Measurements from ENCODE around the gene CD55.
A peak's percentile ranks its signal among the peaks of the same experiment; 100 is the strongest.

Gene CD55

GRCh38 chr1:207305489-207305873 lies 16.0 kb upstream of the CD55 start:
- DNase-seq (ENCODE audit: low spot score), result no peak

DNA sequence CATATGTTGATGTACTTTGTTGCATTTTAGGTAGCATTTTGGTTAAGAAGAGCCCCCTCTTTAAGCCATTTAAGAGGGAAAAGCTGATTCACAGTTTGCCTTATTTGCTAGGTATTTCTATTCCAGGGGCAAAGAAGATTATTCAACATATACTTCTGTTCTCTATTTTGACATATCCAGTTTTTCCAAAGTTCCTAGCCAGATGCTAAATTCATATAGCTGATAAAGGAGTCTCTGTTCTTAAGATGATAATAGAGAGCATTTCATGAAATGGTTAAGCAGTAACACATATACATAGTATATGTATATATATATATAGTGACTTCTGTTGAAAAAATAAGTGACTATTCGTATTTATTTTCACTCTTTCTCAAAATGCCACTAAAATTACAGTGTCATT lies 15.5 kb upstream of the CD55 start:
- no peak for DNase-seq (ENCODE audit: low spot score)

- DNase-seq (ENCODE audit: low spot score), result no peak
Observed at GRCh38 chr1:207306603-207307002, 14.9 kb upstream of the CD55 start.

- no peak for DNase-seq (ENCODE audit: low spot score)
Observed at GRCh38 chr1:207308451-207309190, 12.9 kb upstream of the CD55 start.

- DNase-seq (ENCODE audit: low spot score), result no peak
Observed at GRCh38 chr1:207309745-207310273, 11.7 kb upstream of the CD55 start.

DNA sequence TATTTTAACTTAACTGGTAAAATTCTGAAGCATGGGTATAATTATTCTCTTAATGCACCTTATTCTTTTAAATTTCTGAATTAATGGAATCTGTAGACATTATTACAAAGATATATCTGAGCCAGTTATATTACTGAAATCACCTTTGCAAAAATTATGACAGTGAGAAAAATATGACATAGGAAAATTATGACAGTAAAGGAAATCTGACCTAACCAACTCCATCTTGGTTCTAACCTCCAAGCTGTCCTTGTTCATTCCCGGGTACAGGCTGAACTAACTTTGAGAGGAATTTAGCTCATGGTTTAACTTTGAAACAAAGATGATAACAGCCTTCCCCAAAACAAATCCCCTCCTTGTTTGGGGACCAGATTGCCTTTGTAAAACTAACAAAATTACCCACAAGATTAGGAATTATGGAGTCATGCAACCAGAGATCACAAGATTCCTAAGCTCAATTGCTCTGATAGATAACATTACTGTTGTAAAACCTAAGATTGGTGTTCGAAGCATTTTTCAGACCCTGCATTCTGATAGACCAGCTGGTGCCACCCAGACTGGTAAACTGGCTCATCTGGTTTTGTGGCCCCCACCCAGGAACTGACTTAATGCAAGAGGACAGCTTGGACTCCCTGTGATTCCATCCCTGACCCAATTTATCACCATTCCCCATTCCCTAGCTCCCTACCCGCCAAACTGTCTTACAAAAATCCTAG lies 9.4 kb upstream of the CD55 start:
- DNase-seq (ENCODE audit: low spot score), result no peak

DNA sequence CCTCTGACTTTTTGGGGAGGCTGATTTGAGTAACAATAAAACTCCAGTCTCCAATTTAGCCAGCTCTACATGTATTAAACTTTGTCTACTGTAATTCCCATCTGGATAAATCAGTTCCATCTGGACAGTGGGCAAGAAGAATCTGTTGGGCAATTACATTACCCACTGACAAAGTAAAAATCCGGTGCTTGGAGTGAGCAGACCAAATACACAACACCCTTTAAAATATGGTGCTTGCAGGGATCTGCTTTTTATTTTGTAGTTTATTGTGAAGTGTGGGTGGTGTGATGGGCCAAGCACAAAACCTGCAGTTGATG lies 8.9 kb upstream of the CD55 start:
- DNase-seq (ENCODE audit: low spot score), result no peak

- no peak for DNase-seq (ENCODE audit: low spot score)
Observed at GRCh38 chr1:207313131-207313530, 8.3 kb upstream of the CD55 start.

GRCh38 chr1:207314816-207315215 lies 6.7 kb upstream of the CD55 start:
- no peak for DNase-seq (ENCODE audit: low spot score)

GRCh38 chr1:207315435-207315834 lies 6.0 kb upstream of the CD55 start:
- no peak for DNase-seq (ENCODE audit: low spot score)

GRCh38 chr1:207316141-207316540 lies 5.3 kb upstream of the CD55 start:
- no peak for DNase-seq (ENCODE audit: low spot score)

DNA sequence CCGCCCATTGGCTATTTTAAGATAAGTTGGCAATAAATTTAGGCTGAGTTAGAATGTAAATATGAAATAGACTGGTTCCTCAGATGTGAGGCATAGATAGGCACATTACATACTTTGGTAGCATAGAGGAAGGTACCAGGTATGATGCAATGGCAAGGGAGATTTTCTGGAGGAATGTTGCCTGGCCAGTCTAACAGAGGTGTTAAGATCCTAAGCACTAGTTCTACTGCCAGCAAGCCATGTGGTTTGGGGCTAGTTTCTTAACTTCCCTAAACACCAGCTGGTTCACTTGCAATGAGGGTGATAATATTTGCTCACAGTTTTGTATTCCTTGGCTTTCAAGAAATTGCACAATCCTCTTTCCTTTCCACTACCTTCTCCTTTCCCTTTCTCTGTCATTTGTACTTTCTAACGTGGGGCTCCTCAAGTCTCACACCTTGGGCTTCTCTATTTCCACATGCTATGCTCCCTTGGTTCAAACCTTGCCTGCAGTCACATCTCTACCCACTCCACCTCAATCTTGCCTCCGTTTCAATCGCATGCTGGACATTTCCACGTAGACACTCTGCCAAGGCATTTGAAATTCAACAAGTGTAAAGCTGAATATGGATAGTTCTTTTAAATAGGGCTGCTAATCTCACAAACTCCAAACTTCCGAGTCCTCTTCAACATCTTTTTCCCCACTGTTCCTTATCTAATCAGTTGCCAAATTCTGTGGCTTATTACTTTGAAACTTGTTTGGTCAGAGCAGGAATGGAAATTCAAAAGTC lies 4.7 kb upstream of the CD55 start:
- peak; percentile 47 for DNase-seq (ENCODE audit: low spot score)

DNA sequence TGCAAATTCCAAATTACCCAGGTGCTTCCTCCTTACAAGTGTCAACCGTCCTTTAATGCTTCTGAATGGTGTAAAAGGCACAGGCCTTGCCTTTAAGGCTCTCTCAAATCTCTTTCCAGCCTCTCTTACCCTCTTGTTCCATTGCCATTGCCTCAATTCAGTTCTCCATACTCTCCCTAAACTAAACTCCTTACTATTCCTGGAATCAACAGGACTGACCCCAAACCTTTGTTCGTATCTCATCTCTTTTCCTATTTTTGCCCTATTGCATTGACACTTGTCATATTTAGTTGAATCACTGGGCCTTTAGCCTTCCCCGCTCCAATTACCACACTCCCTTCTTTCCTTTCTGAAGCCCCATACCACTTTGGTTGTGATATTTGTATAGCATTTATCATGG lies 3.9 kb upstream of the CD55 start:
- no peak for DNase-seq (ENCODE audit: low spot score)

DNA sequence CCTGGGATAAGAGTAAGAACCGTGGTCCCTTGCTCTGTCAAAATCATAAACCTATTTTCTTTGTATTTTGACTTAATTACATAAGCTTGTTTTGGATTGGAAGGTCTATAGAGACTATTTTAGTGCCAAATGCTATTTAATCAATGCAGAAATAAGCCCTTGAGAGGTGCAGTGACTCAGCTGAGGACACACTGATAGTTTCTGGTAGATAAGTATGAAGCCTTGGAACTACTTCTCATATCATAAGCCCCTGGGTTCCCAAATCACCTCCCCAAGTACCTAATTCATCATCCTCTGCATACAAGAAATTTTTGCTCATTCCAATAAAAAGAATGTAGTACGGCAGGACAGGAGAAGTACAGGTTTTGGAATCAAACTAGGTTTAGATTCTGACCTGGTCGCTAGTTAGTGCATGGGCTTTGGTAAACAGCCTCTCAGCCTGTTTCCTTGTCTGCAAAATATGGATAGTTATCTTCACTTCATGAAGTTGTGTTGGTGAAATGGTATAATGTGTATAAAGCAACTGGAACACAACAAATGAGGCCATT lies 3.3 kb upstream of the CD55 start:
- peak; percentile 71 for DNase-seq (ENCODE audit: low spot score)

- peak; percentile 57 for DNase-seq (ENCODE audit: low spot score)
Observed at GRCh38 chr1:207319199-207319598, 2.3 kb upstream of the CD55 start.

- peak; percentile 36 for DNase-seq (ENCODE audit: low spot score)
Observed at GRCh38 chr1:207320105-207320504, 1.4 kb upstream of the CD55 start.

GRCh38 chr1:207321790-207322645 lies 540 bp downstream of the CD55 start:
- peak; percentile 77 for DNase-seq (ENCODE audit: low spot score)

DNA sequence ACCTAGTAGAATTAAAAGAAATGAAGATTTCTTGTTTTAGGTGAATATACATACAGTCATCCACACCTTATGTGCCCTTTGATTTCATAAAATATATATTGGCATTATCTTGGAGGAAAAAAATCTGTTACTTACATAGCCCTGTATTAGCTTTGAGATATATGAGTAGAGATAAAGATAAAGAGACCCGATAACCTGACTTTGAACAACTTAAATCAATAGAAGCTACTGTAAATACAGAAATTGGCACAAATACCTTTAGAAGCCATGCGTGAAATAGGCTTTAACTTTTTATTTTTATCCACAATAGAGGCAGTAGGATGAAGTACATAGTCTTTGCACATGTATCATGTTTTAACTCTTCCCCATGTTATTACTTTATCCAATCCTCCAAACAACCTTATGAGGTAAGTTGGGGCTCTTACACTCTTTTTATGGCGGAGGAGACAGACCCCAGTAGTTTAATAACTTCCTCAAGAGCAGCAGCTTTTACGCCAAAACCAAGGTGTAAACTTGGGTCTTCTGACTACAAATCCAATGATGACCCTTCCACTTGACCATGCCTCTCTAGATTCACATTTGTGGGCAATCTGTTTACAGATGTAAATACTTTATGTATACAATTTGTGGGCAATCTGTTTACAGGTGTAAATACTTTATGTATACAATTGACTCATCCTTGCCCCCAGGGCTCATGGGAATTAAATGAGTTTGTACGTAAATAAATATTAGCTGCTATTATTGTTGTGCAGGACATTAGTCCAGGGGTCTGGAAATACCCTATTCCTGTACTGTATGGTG lies 2.1 kb downstream of the CD55 start:
- DNase-seq (ENCODE audit: low spot score), result peak; percentile 47

DNA sequence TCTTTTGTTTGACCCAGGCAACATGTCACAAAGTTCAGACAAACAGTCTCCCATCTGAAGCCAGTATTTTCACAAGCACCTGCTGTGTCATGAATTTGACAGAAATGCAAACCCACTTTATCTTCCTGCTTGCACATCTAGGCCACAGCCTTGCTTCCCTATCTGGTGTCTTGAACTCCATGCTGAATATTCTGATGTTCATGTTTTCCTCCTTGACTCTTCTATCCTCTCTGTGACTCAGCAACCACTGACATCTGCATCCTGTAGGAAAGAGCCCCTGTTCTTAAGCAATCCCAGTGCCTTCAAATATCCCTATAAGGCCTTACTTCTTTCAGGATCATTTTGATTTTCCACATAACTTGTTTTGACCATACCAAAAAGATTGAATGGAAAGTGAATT lies 6.5 kb downstream of the CD55 start:
- DNase-seq (ENCODE audit: low spot score), result peak; percentile 55

- no peak for DNase-seq (ENCODE audit: low spot score)
Observed at GRCh38 chr1:207328908-207329440, 7.5 kb downstream of the CD55 start.

GRCh38 chr1:207329469-207329868 lies 8.0 kb downstream of the CD55 start:
- no peak for DNase-seq (ENCODE audit: low spot score)
